ENCODE measurements around the gene NAA16.

The NAA16 gene

GRCh38 chr13:41361491-41361890 lies 50.4 kb downstream of the NAA16 start:
- DNase-seq: no peak

GRCh38 chr13:41364043-41364442 lies 53.0 kb downstream of the NAA16 start:
- no peak for DNase-seq

GRCh38 chr13:41365631-41366030 lies 54.6 kb downstream of the NAA16 start:
- no peak for DNase-seq

- no peak for DNase-seq
Observed at GRCh38 chr13:41370736-41371135, 59.7 kb downstream of the NAA16 start.

GRCh38 chr13:41377446-41377845 lies 66.4 kb downstream of the NAA16 start:
- DNase-seq: no peak

- DNase-seq: no peak
Observed at GRCh38 chr13:41382431-41382830, 71.4 kb downstream of the NAA16 start.

- DNase-seq: no peak
Observed at GRCh38 chr13:41383386-41383785, 72.3 kb downstream of the NAA16 start.

- DNase-seq: no peak
Observed at GRCh38 chr13:41384749-41385503, 73.9 kb downstream of the NAA16 start.

- DNase-seq: no peak
Observed at GRCh38 chr13:41386211-41386610, 75.1 kb downstream of the NAA16 start.

- DNase-seq: no peak
Observed at GRCh38 chr13:41387576-41387975, 76.5 kb downstream of the NAA16 start.

GRCh38 chr13:41388143-41388881 lies 77.2 kb downstream of the NAA16 start:
- DNase-seq: no peak

- no peak for DNase-seq
Observed at GRCh38 chr13:41389580-41389979, 78.5 kb downstream of the NAA16 start.

- DNase-seq: no peak
Observed at GRCh38 chr13:41394166-41394565, 83.1 kb downstream of the NAA16 start.

GRCh38 chr13:41398494-41399170 lies 87.6 kb downstream of the NAA16 start:
- DNase-seq: no peak

- no peak for DNase-seq
Observed at GRCh38 chr13:41401366-41401765, 90.3 kb downstream of the NAA16 start.

GRCh38 chr13:41402691-41403511 lies 91.8 kb downstream of the NAA16 start:
- no peak for DNase-seq

GRCh38 chr13:41403983-41404382 lies 92.9 kb downstream of the NAA16 start:
- DNase-seq: no peak

GRCh38 chr13:41405367-41405766 lies 94.3 kb downstream of the NAA16 start:
- DNase-seq: no peak

GRCh38 chr13:41407380-41407779 lies 96.3 kb downstream of the NAA16 start:
- DNase-seq: no peak

GRCh38 chr13:41408121-41408520 lies 97.1 kb downstream of the NAA16 start:
- DNase-seq: no peak

GRCh38 chr13:41408746-41409145 lies 97.7 kb downstream of the NAA16 start:
- no peak for DNase-seq

GRCh38 chr13:41409611-41410010 lies 98.5 kb downstream of the NAA16 start:
- DNase-seq: no peak

GRCh38 chr13:41411060-41411459 lies 100.0 kb downstream of the NAA16 start:
- DNase-seq: no peak
